ENCODE results near the gene SH3TC2. TPM values are rescaled to one million over a fixed set of nuclear protein-coding genes. Genes with fewer than 3 reads are reported as not detected.

SH3TC2 gene
- total and polyA plus RNA-seq, 10 of the 15 experiments (the other 5 are each of a cell fraction or from before 2014, with no cell fraction given) = not detected

GRCh38 chr5:148956477-148957385, 106.1 kb downstream of the SH3TC2 start:
- Histone ChIP-seq H3K27ac (ENCODE audit: control insufficient read depth, insufficient read depth) (no peak overlapping the region), H3K4me1 (ENCODE audit: control insufficient read depth, insufficient read depth, low read length) (no peaks in the 10 kb centered on the region), H2AFZ (ENCODE audit: control insufficient read depth, low read depth, low read length) (no peak overlapping the region), H3K27me3 (replicated peaks in 1 of 2; ENCODE audit: control insufficient read depth in 2 of 2, insufficient read depth in 2 of 2, low read length in 1 of 2) (no peaks in the 10 kb centered on the region), H3K36me3 (ENCODE audit: control insufficient read depth in 2 of 2, insufficient read depth in 2 of 2, low read length in 1 of 2) (no peaks in the 10 kb centered on the region), H3K4me2 (ENCODE audit: control insufficient read depth, insufficient read depth) (no peak overlapping the region), H4K20me1 (ENCODE audit: control insufficient read depth, insufficient read depth) (no peaks in the 10 kb centered on the region), H3K9ac (ENCODE audit: control insufficient read depth, insufficient read depth, low read length) (no peak overlapping the region), H3K9me3 (replicated peaks; ENCODE audit: control insufficient read depth, insufficient read depth, low read length) (no peaks in the 10 kb centered on the region), H3K79me2 (ENCODE audit: control insufficient read depth, insufficient read depth, low read length) (no peaks in the 10 kb centered on the region), H3K4me3 (no peak overlapping the region)
- intact Hi-C loops (cut with micrococcal nuclease; ENCODE audit: unreplicated experiment) (loop anchor here (1.0 to 5.0 kb wide), 5 partner anchors 78 to 779 kb away; no protein-coding TSS in a partner anchor), in situ Hi-C loops (cut with MboI) (loop anchor here (5.0 kb wide), 1 partner anchor 219 kb away; no protein-coding TSS in a partner anchor)
- ChIA-PET CTCF (interaction anchor here (0.7 to 15.3 kb wide), 35 partner anchors 10 to 230 kb away, joined by 3 to 523 read pairs (median 5); no protein-coding TSS in a partner anchor), SMC1A (ENCODE audit: uncharacterized antibody, unreplicated experiment) (interaction anchor here (0.6 to 8.9 kb wide), 23 partner anchors 7 to 224 kb away, joined by 3 to 143 read pairs (median 3); no protein-coding TSS in a partner anchor), POLR2A (no interaction called here), RAD21 (ENCODE audit: unreplicated experiment) (interaction anchor here (0.9 to 7.2 kb wide), 9 partner anchors 10 to 224 kb away, joined by 4 to 104 read pairs (median 5); partner anchors contain the start of gene ADRB2)
- BruUV-seq (replicated peaks) = no TSS peak
- TF ChIP-seq ATF7 (IDR thresholded peaks at IDR 0.05; ENCODE audit: low read depth) (no peak), NFXL1 (IDR thresholded peaks at IDR 0.05; ENCODE audit: borderline replicate concordance) (no peak), MYC (IDR thresholded peaks at IDR 0.05; ENCODE audit: insufficient read depth, insufficient read length, insufficient replicate concordance, low read length, severe bottlenecking) (no peak), ASH2L (IDR thresholded peaks at IDR 0.05; ENCODE audit: borderline replicate concordance, low read depth) (no peak), ZNF207 (IDR thresholded peaks at IDR 0.05; ENCODE audit: borderline replicate concordance) (no peak), FOXK2 (IDR thresholded peaks at IDR 0.05) (no peak), RAD21 (IDR thresholded peaks at IDR 0.05; ENCODE audit: insufficient read depth, low read depth, low read length) (no peak), ZNF24 (IDR thresholded peaks at IDR 0.05) (no peak), ZBTB40 (IDR thresholded peaks at IDR 0.05; ENCODE audit: borderline replicate concordance) (no peak), PAX5 (IDR thresholded peaks at IDR 0.05; ENCODE audit: borderline replicate concordance, low read depth, low read length) (no peak), MEF2B (IDR thresholded peaks at IDR 0.05; ENCODE audit: partially characterized antibody, poor library complexity, severe bottlenecking) (no peak)
- TF ChIP-seq, protein P1, sequence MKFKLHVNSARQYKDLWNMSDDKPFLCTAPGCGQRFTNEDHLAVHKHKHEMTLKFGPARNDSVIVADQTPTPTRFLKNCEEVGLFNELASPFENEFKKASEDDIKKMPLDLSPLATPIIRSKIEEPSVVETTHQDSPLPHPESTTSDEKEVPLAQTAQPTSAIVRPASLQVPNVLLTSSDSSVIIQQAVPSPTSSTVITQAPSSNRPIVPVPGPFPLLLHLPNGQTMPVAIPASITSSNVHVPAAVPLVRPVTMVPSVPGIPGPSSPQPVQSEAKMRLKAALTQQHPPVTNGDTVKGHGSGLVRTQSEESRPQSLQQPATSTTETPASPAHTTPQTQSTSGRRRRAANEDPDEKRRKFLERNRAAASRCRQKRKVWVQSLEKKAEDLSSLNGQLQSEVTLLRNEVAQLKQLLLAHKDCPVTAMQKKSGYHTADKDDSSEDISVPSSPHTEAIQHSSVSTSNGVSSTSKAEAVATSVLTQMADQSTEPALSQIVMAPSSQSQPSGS (IDR thresholded peaks at IDR 0.05; ENCODE audit: low read length) = no peak
- TF ChIP-seq, protein P2, sequence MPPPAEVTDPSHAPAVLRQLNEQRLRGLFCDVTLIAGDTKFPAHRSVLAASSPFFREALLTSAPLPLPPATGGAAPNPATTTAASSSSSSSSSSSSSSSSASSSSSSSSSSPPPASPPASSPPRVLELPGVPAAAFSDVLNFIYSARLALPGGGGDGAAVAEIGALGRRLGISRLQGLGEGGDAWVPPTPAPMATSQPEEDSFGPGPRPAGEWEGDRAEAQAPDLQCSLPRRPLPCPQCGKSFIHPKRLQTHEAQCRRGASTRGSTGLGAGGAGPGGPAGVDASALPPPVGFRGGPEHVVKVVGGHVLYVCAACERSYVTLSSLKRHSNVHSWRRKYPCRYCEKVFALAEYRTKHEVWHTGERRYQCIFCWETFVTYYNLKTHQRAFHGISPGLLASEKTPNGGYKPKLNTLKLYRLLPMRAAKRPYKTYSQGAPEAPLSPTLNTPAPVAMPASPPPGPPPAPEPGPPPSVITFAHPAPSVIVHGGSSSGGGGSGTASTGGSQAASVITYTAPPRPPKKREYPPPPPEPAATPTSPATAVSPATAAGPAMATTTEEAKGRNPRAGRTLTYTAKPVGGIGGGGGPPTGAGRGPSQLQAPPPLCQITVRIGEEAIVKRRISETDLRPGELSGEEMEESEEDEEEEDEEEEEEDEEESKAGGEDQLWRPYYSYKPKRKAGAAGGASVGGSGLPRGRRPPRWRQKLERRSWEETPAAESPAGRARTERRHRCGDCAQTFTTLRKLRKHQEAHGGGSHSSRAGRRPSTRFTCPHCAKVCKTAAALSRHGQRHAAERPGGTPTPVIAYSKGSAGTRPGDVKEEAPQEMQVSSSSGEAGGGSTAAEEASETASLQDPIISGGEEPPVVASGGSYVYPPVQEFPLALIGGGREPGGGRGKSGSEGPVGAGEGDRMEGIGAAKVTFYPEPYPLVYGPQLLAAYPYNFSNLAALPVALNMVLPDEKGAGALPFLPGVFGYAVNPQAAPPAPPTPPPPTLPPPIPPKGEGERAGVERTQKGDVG (CRISPR knock-in tag; IDR thresholded peaks at IDR 0.05) = no peak
- ATAC-seq (no peak), FAIRE-seq (no peak), DNase-seq (ENCODE audit: low read depth, low spot score) (no peak)
- 10% methylated on average over 3 of the region's 3 CpGs for WGBS (ENCODE audit: insufficient coverage, insufficient replicate concordance, low lambda C conversion rate, missing lambda C conversion rate)

Measured in GM12878 (cell line).